Neuron (in vitro differentiated cells): ENCODE results near the gene TIMM17A.
"Not testable (repeated sequence)": the region's sequence is repeated elsewhere in the genome, so short reads cannot be mapped to it uniquely, and the experiment has no call there.

ENCODE experiments used
- H2AFZ ChIP-seq: one replicate; pipeline ENCODE4 v1.6.1; 2013; ENCODE audit warnings: low read depth, mild to moderate bottlenecking, inconsistent platforms, low read length, moderate library complexity
- H3K27me3 ChIP-seq: one replicate; pipeline ENCODE4 v1.6.1; 2013; ENCODE audit warnings: low read length; ENCODE audit not compliant: insufficient read depth
- H3K36me3 ChIP-seq: one replicate; pipeline ENCODE4 v1.6.1; 2013; ENCODE audit warnings: low read length; ENCODE audit not compliant: insufficient read depth
- H3K4me1 ChIP-seq: one replicate; pipeline ENCODE4 v1.6.1; 2013; ENCODE audit warnings: low read length; ENCODE audit not compliant: insufficient read depth
- H3K4me3 ChIP-seq: 2 replicates; pipeline ENCODE4 v1.5.1; 2013; ENCODE audit warnings: mild to moderate bottlenecking, low read length, moderate library complexity
- H3K9me3 ChIP-seq: one replicate; pipeline ENCODE4 v1.6.1; 2013; ENCODE audit warnings: low read length

Gene TIMM17A

DNA sequence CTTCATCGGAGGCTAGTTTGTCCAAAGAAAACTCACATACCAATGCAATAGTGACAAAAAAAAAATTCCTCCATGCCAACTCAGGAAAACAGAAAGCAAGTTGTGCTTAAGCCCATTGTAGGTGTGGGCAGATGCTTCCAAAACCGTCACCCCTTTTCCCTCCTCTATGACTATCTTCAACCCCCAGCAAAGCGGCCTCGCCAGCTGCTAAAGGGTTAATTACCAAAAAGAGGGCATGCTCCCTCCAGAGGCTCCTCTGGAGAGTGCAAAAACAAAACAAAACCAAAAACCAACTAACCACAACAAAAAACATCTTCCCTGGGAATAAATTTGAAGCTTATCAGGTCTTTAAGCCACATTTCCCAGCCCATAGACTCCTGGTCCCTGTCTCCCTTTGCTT lies 10.1 kb upstream of the TIMM17A start:
- H3K4me3 ChIP-seq: no peak overlapping the region
- no peaks in the 10 kb centered on the region for H3K36me3 ChIP-seq

DNA sequence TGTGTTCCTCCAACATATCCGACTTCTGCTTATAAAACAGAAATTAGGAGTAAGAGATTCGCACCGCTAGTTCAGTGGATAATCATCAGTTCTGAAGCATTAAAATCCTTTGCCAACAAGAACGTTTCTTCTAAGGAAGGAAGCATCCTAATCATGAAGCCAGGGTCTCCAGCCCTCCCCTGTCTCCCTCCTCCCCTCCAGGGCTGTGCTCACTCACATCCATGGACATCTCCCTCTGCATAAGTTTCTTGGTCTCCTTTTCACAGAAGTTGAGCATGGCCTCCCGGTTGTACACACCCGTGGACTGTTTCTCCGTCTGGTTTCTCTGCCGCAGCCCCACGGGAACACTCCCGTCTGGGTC lies 9.5 kb upstream of the TIMM17A start:
- Histone ChIP-seq H3K36me3 (no peaks in the 10 kb centered on the region), H3K9me3 (no peaks in the 10 kb centered on the region), H3K4me1 (peaks cover 25% of the 10 kb centered on the region), H3K27me3 (peaks cover 38% of the 10 kb centered on the region), H2AFZ (peak overlapping the region; percentile 39), H3K4me3 (peak overlapping the region; percentile 41)

More for the DNA sequence above, 10.1 kb upstream of the TIMM17A start:
- Histone ChIP-seq H3K27me3 (peaks cover 36% of the 10 kb centered on the region), H3K4me1 (peaks cover 25% of the 10 kb centered on the region), H3K9me3 (no peaks in the 10 kb centered on the region), H2AFZ (no peak overlapping the region)

DNA sequence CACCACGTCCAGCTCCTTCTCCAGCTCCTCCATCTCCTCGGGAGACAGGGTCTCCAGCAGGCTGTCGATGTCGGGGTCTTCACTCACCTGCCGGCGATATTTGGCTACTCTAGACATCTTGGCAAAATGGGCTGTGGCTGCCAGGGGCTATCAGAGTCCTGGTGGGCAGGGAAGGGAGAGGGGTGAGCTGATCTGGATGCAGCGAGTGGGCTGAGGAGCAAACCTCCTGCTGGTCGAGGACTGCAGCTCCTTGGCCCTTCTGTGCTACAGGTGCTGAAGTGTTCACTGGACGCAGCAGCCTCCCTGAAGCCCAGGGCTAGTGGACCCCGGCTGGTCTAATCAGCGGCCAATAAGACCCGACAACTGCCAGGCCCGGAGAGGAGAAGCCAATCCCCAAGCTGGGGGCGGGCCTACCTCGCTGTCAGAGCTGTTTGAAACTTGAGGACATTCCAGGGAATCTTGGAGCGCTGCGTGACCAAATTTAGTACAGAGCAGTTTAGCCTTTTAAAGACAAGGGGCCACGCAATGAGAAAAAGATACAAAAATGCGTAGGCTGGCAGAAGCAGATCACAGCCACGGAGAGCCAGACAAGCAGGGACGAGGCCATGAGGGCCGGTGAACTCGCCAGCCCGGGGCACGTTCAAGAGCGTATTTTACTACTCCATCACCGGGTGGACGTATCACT lies 8.9 kb upstream of the TIMM17A start, which contains the start of gene LMOD1:
Gene LMOD1 (minus strand): TSS at position 325 of the 685 bp plus-strand sequence. CDS start 208 bp downstream, at position 117.
- H3K4me3 ChIP-seq: peak within 1 kb of the TSS; percentile 41
- peak within 1 kb of the TSS; percentile 39 for H2AFZ ChIP-seq
- no peaks in the 10 kb centered on the region for H3K9me3 ChIP-seq
- peaks cover 38% of the 10 kb centered on the region for H3K27me3 ChIP-seq
- no peaks in the 10 kb centered on the region for H3K36me3 ChIP-seq
- H3K4me1 ChIP-seq: peaks cover 23% of the 10 kb centered on the region

DNA sequence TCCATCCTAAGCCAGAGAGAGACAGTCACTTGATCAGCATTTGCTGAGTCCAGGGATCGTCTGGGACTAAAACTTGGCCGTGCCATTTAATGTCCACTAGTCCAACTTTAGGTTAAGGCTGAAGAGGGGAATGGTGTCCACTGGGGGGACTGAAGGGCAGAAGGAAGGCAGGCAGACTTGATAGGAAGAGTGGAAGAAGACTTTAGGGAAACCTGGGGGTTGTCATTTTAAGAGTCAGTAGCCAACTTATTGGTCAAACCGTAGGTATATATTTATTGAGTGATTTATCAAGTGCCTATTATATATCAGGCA lies 7.7 kb upstream of the TIMM17A start:
- Histone ChIP-seq H2AFZ (no peak overlapping the region), H3K4me1 (peaks cover 15% of the 10 kb centered on the region), H3K4me3 (no peak overlapping the region), H3K36me3 (no peaks in the 10 kb centered on the region), H3K9me3 (no peaks in the 10 kb centered on the region), H3K27me3 (peaks cover 38% of the 10 kb centered on the region)

DNA sequence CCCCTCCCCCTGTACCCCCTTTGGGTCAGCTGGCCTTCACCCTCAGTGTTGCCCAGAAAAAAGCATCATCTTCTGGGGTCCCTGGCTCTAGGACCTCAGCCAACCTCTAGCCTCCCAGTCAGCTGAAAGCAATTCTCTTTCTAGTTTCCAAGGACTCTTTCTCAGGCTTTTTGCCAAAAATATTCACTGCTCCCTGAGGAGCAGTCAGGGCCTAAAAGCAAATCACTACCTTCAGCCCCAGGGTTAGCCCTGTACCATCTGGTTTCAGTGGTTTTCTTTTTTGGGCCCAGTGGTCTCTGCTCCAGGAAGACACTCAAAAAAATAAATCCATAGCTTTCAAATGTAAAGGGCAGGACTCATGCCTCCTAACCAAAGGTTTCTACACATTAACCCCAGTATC lies 5.8 kb upstream of the TIMM17A start:
- Histone ChIP-seq H3K36me3 (no peaks in the 10 kb centered on the region), H3K9me3 (no peaks in the 10 kb centered on the region), H3K4me1 (peaks cover 15% of the 10 kb centered on the region), H3K4me3 (no peak overlapping the region), H2AFZ (no peak overlapping the region), H3K27me3 (peaks cover 25% of the 10 kb centered on the region)

- no peaks in the 10 kb centered on the region for H3K9me3 ChIP-seq
- peaks cover 16% of the 10 kb centered on the region for H3K36me3 ChIP-seq
- peak overlapping the region; percentile 62 for H2AFZ ChIP-seq
- peaks cover 2% of the 10 kb centered on the region for H3K27me3 ChIP-seq
- peak overlapping the region; percentile 92 for H3K4me3 ChIP-seq
- peaks cover 6% of the 10 kb centered on the region for H3K4me1 ChIP-seq
Measured at GRCh38 chr1:201954263-201955008, 867 bp upstream of the TIMM17A start.

DNA sequence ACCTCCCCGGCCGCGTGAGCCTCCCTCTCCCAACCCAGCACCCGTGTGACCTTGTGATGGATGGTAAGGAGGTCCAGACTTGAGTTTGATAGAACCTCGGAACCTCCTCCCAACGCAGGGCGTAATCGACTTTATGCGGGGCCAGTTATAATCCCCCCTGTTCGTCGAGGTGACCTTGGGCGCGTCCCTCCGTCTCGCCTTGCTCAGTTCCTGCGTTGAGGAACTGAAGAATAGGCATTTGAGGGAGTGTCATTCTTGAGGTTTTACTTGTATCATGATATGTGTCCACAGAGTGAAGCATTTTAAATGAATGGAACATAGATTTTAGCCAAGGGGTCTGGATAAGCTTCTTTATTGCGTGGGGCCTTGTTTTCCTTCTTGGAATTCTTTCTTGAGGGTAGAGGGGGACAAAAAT lies 433 bp downstream of the TIMM17A start:
- no peaks in the 10 kb centered on the region for H3K9me3 ChIP-seq

DNA sequence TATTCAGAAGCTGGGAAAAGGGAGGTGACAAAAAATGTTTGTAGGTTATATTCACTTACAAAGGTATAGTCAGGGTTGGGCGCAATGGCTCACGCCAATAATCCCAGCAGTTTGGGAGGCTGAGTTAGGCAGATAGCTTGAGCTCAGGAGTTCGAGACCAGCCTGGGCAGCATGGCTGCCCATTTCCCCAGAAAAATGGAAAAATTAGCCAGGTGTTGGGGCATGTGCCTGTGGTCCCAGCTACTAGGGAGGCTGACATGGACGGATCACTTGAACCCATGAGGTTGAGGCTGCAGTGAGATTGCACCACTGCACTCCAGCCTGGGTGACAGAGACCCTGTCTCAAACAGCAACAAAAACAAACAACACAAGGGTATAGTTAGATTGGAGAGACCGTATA lies 3.0 kb downstream of the TIMM17A start:
- Histone ChIP-seq H2AFZ (no peak overlapping the region), H3K4me3 (no peak overlapping the region), H3K27me3 (no peaks in the 10 kb centered on the region), H3K9me3 (no peaks in the 10 kb centered on the region), H3K36me3 (peaks cover 46% of the 10 kb centered on the region), H3K4me1 (peaks cover 6% of the 10 kb centered on the region)

More for the DNA sequence above, 433 bp downstream of the TIMM17A start:
- peak overlapping the region; percentile 62 for H2AFZ ChIP-seq
- H3K4me3 ChIP-seq: peak overlapping the region; percentile 92
- no peaks in the 10 kb centered on the region for H3K27me3 ChIP-seq
- peaks cover 6% of the 10 kb centered on the region for H3K4me1 ChIP-seq
- peaks cover 26% of the 10 kb centered on the region for H3K36me3 ChIP-seq

GRCh38 chr1:201962382-201962781 lies 7.1 kb downstream of the TIMM17A start:
- H3K9me3 ChIP-seq, H3K27me3 ChIP-seq, H3K4me3 ChIP-seq, H3K4me1 ChIP-seq, H2AFZ ChIP-seq: not testable (repeated sequence)
- H3K36me3 ChIP-seq: peaks cover 72% of the 10 kb centered on the region

DNA sequence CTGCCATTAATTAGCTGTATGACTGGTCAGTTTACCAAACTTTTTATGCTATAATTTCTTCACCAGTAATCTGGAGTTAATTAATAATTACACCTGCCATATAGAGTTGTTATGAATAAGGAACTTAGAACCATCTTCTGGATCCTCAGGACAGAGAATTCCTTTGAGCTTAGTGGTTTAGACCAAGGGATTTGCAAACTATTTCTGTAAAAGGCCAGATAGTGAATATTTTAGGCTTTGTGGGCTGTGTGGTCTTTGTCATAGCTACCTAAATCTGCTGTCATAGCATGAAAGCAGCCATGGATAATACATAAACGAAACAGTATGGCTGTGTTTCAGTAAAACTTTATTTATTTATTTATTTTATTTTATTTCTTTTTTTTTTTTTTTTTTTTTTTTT lies 9.0 kb downstream of the TIMM17A start:
- Histone ChIP-seq H3K27me3 (no peaks in the 10 kb centered on the region), H3K4me1 (no peaks in the 10 kb centered on the region), H2AFZ (no peak overlapping the region), H3K9me3 (no peaks in the 10 kb centered on the region), H3K4me3 (no peak overlapping the region), H3K36me3 (peaks cover 69% of the 10 kb centered on the region)

GRCh38 chr1:201966171-201966570 lies 10.9 kb downstream of the TIMM17A start:
- no peak overlapping the region for H2AFZ ChIP-seq
- no peak overlapping the region for H3K4me3 ChIP-seq
- H3K36me3 ChIP-seq: peaks cover 75% of the 10 kb centered on the region
- no peaks in the 10 kb centered on the region for H3K4me1 ChIP-seq
- no peaks in the 10 kb centered on the region for H3K9me3 ChIP-seq
- no peaks in the 10 kb centered on the region for H3K27me3 ChIP-seq

DNA sequence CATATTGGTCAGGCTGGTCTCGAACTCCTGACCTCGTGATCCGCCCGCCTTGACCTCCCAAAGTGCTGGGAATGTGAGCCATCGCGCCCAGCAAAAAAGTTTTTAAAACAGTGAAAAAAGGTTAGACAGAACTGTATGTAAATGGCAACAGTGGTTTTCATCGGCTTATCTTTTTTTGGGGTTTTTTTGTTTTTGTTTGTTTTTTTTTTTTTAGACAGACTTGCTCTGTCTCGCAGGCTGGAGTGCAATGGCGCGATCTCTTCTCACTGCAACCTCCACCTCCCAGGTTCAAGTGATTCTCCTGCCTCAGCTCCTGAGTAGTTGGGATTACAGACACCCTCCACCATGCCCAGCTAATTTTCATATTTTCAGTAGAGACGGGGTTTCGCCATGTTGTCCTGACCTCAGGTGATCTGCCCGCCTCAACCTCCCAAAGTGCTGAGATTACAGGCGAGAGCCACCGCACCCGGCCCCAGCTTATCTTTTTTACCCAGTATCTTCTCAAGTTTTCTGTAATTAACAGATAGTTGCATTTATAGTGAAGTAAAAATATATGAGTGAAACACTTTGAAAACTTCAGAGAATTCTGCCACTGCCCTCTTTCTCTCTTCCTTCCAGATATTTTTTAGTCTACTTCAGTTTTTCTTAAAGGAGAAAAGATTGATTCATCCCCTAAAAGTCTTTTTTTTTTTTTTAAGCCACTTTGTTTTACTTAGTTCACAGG lies 13.1 kb downstream of the TIMM17A start:
- no peak overlapping the region for H3K4me3 ChIP-seq
- no peaks in the 10 kb centered on the region for H3K9me3 ChIP-seq
- peaks cover 58% of the 10 kb centered on the region for H3K36me3 ChIP-seq
- H3K4me1 ChIP-seq: no peaks in the 10 kb centered on the region
- no peaks in the 10 kb centered on the region for H3K27me3 ChIP-seq
- no peak overlapping the region for H2AFZ ChIP-seq
